Activated naive CD4-positive, alpha-beta T cell treated with anti-CD3 and anti-CD28 coated beads for 36 hours (primary cell): ENCODE data around the gene POLR3H. TPM values are rescaled to one million over a fixed set of nuclear protein-coding genes. Genes with fewer than 3 reads are reported as not detected.

ENCODE experiments used
- CTCF ChIA-PET: fragments of 350-600 bp; sonication (Branson Sonifier 250); formaldehyde crosslinking; loops from one replicate; lab custom pipeline; 2021; ENCODE audit warnings: antibody characterized with exemption; lab: Charles Lee
- DNase-seq: peaks from one replicate; pipeline ENCODE4 v3.0.0-alpha.2; 2020
- H3K27ac Mint-ChIP-seq: one replicate; pipeline ENCODE4 v1.8.0; 2021; ENCODE audit warnings: mild to moderate bottlenecking, mixed read lengths
- H3K27me3 Mint-ChIP-seq: one replicate; pipeline ENCODE4 v1.8.0; 2021; ENCODE audit warnings: low read depth, mixed read lengths
- H3K36me3 Mint-ChIP-seq: one replicate; pipeline ENCODE4 v1.8.0; 2021; ENCODE audit warnings: low read depth, mixed read lengths
- H3K4me1 Mint-ChIP-seq: one replicate; pipeline ENCODE4 v1.8.0; 2021; ENCODE audit warnings: low read depth, mixed read lengths
- H3K4me3 Mint-ChIP-seq: one replicate; pipeline ENCODE4 v1.8.0; 2021; ENCODE audit warnings: mild to moderate bottlenecking, moderate library complexity, mixed read lengths
- H3K9me3 Mint-ChIP-seq: one replicate; pipeline ENCODE4 v1.8.0; 2021; ENCODE audit warnings: mixed read lengths
- intact Hi-C: fragments of 100-400 bp; cut with micrococcal nuclease; formaldehyde crosslinking; loops from one replicate; pipeline ENCODE4 v1.15.1; 2023
- total RNA-seq, 2 experiments: library from RNA; stranded (reverse); gene quantifications; one replicate each; pipeline ENCODE4 v1.2.3, GENCODE V29; 2021

POLR3H gene
- total RNA-seq, 2 experiments from 2014 or later: 14.8 to 17.6 TPM

GRCh38 chr22:41482319-41482935 is 61.8 kb downstream of the POLR3H start:
- DNase-seq: no peak
- Mint-ChIP-seq H3K9me3 (no peaks in the 10 kb centered on the region), H3K4me3 (no peak overlapping the region), H3K4me1 (peaks cover 34% of the 10 kb centered on the region), H3K36me3 (peaks cover 4% of the 10 kb centered on the region), H3K27ac (no peak overlapping the region), H3K27me3 (no peaks in the 10 kb centered on the region)
- intact Hi-C loops: no loop called here
- CTCF ChIA-PET: interaction anchor here (1.0 to 1.3 kb wide), 2 partner anchors 35 to 79 kb away, joined by 3 read pairs; no protein-coding TSS in a partner anchor

- CTCF ChIA-PET: interaction anchor here (1.0 to 1.3 kb wide), 2 partner anchors 35 to 78 kb away, joined by 3 read pairs; no protein-coding TSS in a partner anchor
- H3K4me1 Mint-ChIP-seq: peaks cover 31% of the 10 kb centered on the region
- no peak for DNase-seq
- no peaks in the 10 kb centered on the region for H3K9me3 Mint-ChIP-seq
- H3K27ac Mint-ChIP-seq: no peak overlapping the region
- H3K4me3 Mint-ChIP-seq: no peak overlapping the region
- intact Hi-C loops: no loop called here
- no peaks in the 10 kb centered on the region for H3K27me3 Mint-ChIP-seq
- peaks cover 4% of the 10 kb centered on the region for H3K36me3 Mint-ChIP-seq
Observed at GRCh38 chr22:41481925-41482318, 62.3 kb downstream of the POLR3H start.

GRCh38 chr22:41481131-41481830 is 63.0 kb downstream of the POLR3H start:
- intact Hi-C loops: no loop called here
- H3K9me3 Mint-ChIP-seq: no peaks in the 10 kb centered on the region
- CTCF ChIA-PET: interaction anchor here (1.0 to 1.3 kb wide), 2 partner anchors 36 to 77 kb away, joined by 3 read pairs; no protein-coding TSS in a partner anchor
- DNase-seq: no peak
- peaks cover 4% of the 10 kb centered on the region for H3K36me3 Mint-ChIP-seq
- no peak overlapping the region for H3K4me3 Mint-ChIP-seq
- no peaks in the 10 kb centered on the region for H3K27me3 Mint-ChIP-seq
- H3K4me1 Mint-ChIP-seq: peaks cover 28% of the 10 kb centered on the region
- no peak overlapping the region for H3K27ac Mint-ChIP-seq

GRCh38 chr22:41480397-41480735 is 63.9 kb downstream of the POLR3H start:
- H3K27ac Mint-ChIP-seq: no peak overlapping the region

GRCh38 chr22:41479671-41480396 is 64.4 kb downstream of the POLR3H start:
- Mint-ChIP-seq H3K27ac (no peak overlapping the region), H3K36me3 (peaks cover 3% of the 10 kb centered on the region), H3K9me3 (no peaks in the 10 kb centered on the region), H3K4me1 (peaks cover 24% of the 10 kb centered on the region), H3K4me3 (no peak overlapping the region), H3K27me3 (no peaks in the 10 kb centered on the region)
- intact Hi-C loops: no loop called here
- no peak for DNase-seq
- CTCF ChIA-PET: interaction anchor here (0.6 to 1.3 kb wide), 3 partner anchors 37 to 68 kb away, joined by 3 to 4 read pairs (median 3); no protein-coding TSS in a partner anchor

More at GRCh38 chr22:41480397-41480735, 63.9 kb downstream of the POLR3H start:
- peaks cover 24% of the 10 kb centered on the region for H3K4me1 Mint-ChIP-seq
- intact Hi-C loops: no loop called here
- no peaks in the 10 kb centered on the region for H3K9me3 Mint-ChIP-seq
- no peaks in the 10 kb centered on the region for H3K27me3 Mint-ChIP-seq
- no peak for DNase-seq
- CTCF ChIA-PET: no interaction called here
- H3K4me3 Mint-ChIP-seq: no peak overlapping the region
- peaks cover 4% of the 10 kb centered on the region for H3K36me3 Mint-ChIP-seq

GRCh38 chr22:41478891-41479521 is 65.3 kb downstream of the POLR3H start:
- peaks cover 23% of the 10 kb centered on the region for H3K4me1 Mint-ChIP-seq
- no peaks in the 10 kb centered on the region for H3K9me3 Mint-ChIP-seq
- peaks cover 3% of the 10 kb centered on the region for H3K36me3 Mint-ChIP-seq

GRCh38 chr22:41478473-41478872 is 65.8 kb downstream of the POLR3H start:
- H3K9me3 Mint-ChIP-seq: no peaks in the 10 kb centered on the region
- peaks cover 25% of the 10 kb centered on the region for H3K4me1 Mint-ChIP-seq
- H3K36me3 Mint-ChIP-seq: peaks cover 1% of the 10 kb centered on the region
- H3K4me3 Mint-ChIP-seq: no peak overlapping the region
- CTCF ChIA-PET: interaction anchor here (0.6 to 1.3 kb wide), 2 partner anchors 39 to 483 kb away, joined by 3 to 4 read pairs; no protein-coding TSS in a partner anchor
- intact Hi-C loops: no loop called here
- DNase-seq: no peak
- H3K27me3 Mint-ChIP-seq: no peaks in the 10 kb centered on the region
- H3K27ac Mint-ChIP-seq: no peak overlapping the region

More at GRCh38 chr22:41478891-41479521, 65.3 kb downstream of the POLR3H start:
- no peak overlapping the region for H3K27ac Mint-ChIP-seq
- no peak for DNase-seq
- no peaks in the 10 kb centered on the region for H3K27me3 Mint-ChIP-seq
- no peak overlapping the region for H3K4me3 Mint-ChIP-seq
- CTCF ChIA-PET: interaction anchor here (0.6 to 1.3 kb wide), 3 partner anchors 38 to 482 kb away, joined by 3 to 4 read pairs (median 3); no protein-coding TSS in a partner anchor
- intact Hi-C loops: no loop called here

Other genes starting within 250 kb of the POLR3H start
- gene ZC3H7B, start 242.9 kb downstream of the POLR3H start, total RNA-seq: 10 to 100 TPM; 30.0 to 30.3 TPM
- 1 to 10 TPM; 1.7 to 1.9 TPM for gene TEF, start 162.5 kb downstream of the POLR3H start, total RNA-seq
- 10 to 100 TPM; 16.4 to 16.8 TPM for gene TOB2, start 97.7 kb downstream of the POLR3H start, total RNA-seq
- 10 to 100 TPM; 67.5 to 69.0 TPM for gene PHF5A, start 75.8 kb downstream of the POLR3H start, total RNA-seq
- gene ACO2, start 75.4 kb downstream of the POLR3H start, total RNA-seq: 100 to 1,000 TPM; 113 to 118 TPM
- gene CSDC2, start 16.5 kb upstream of the POLR3H start, total RNA-seq: not detected
- gene PMM1, start 45.4 kb upstream of the POLR3H start, total RNA-seq: 10 to 100 TPM; 35.3 to 35.6 TPM
- 10 to 100 TPM; 57.3 to 64.8 TPM for gene DESI1, start 76.6 kb upstream of the POLR3H start, total RNA-seq
- gene XRCC6, start 76.8 kb upstream of the POLR3H start, total RNA-seq: 100 to 1,000 TPM; 424 to 436 TPM
- 100 to 1,000 TPM; 265 to 277 TPM for gene SNU13, start 144.4 kb upstream of the POLR3H start, total RNA-seq
- 10 to 100 TPM; 28.4 to 28.8 TPM for gene MEI1, start 155.0 kb upstream of the POLR3H start, total RNA-seq